Natural killer cell (primary cell): ENCODE data around the gene MAP3K14. TPM values are rescaled to one million over a fixed set of nuclear protein-coding genes. Genes with fewer than 3 reads are reported as not detected.

Experiments
- ATAC-seq, 3 donors: fragments of 150-1000 bp in 2 of 3; fragments of 200-7000 bp in 1 of 3; cut with Tn5 transposase; 1 replicate in 1 of 3; 2 replicates in 2 of 3; pipeline ENCODE4 v1.10.0; 2021; ENCODE audit warnings: mild to moderate bottlenecking in 2 of 3, moderate library complexity in 2 of 3
- DNase-seq, 2 donors: peaks; one replicate each; pipeline versions ENCODE4 v3.0.0 to v3.0.0-alpha.2; 2013 to 2021; ENCODE audit warnings: mixed read lengths in 1 of 2
- H3K27ac ChIP-seq: one replicate; pipeline ENCODE4 v1.5.1; 2013; ENCODE audit warnings: mild to moderate bottlenecking, low read length
- H3K27me3 ChIP-seq: one replicate; pipeline ENCODE4 v1.6.1; 2013; ENCODE audit warnings: low read length; ENCODE audit not compliant: control insufficient read depth, insufficient read depth
- H3K36me3 ChIP-seq: one replicate; pipeline ENCODE4 v1.6.1; 2013; ENCODE audit warnings: low read length; ENCODE audit not compliant: control insufficient read depth, insufficient read depth
- H3K4me1 ChIP-seq: one replicate; pipeline ENCODE4 v1.6.1; 2013; ENCODE audit warnings: low read length; ENCODE audit not compliant: control insufficient read depth, insufficient read depth
- H3K4me3 ChIP-seq: one replicate; pipeline ENCODE4 v1.5.1; 2013; ENCODE audit warnings: low read length
- H3K9me3 ChIP-seq: one replicate; pipeline ENCODE4 v1.6.1; 2013; ENCODE audit warnings: low read length; ENCODE audit not compliant: control insufficient read depth, insufficient read depth
- H3K27ac Mint-ChIP-seq, 2 donors: one replicate each; pipeline ENCODE4 v1.8.0; 2022; ENCODE audit warnings: mild to moderate bottlenecking in 2 of 2, mixed read lengths in 2 of 2, moderate library complexity in 1 of 2
- H3K27me3 Mint-ChIP-seq, 2 donors: one replicate each; pipeline ENCODE4 v1.8.0; 2022; ENCODE audit warnings: low read depth in 2 of 2, mixed read lengths in 2 of 2
- H3K36me3 Mint-ChIP-seq: one replicate; pipeline ENCODE4 v1.8.0; 2022; ENCODE audit warnings: mixed read lengths
- H3K4me1 Mint-ChIP-seq, 2 donors: one replicate each; pipeline ENCODE4 v1.8.0; 2022; ENCODE audit warnings: mixed read lengths in 2 of 2
- H3K4me3 Mint-ChIP-seq: one replicate; pipeline ENCODE4 v1.8.0; 2022; ENCODE audit warnings: mild to moderate bottlenecking, moderate library complexity, mixed read lengths
- H3K9me3 Mint-ChIP-seq, 2 donors: one replicate each; pipeline ENCODE4 v1.8.0; 2022; ENCODE audit warnings: mixed read lengths in 2 of 2
- WGBS: methylation state at CpG from one replicate; pipeline ENCODE4 v1.1.7; 2013; ENCODE audit warnings: missing lambda C conversion rate; ENCODE audit not compliant: insufficient coverage; 5-methylcytosine and 5-hydroxymethylcytosine counted together
- intact Hi-C: fragments of 100-400 bp; cut with micrococcal nuclease; formaldehyde crosslinking; loops from one replicate; pipeline ENCODE4 v1.14.2; 2022
- total RNA-seq, 4 donors: library from RNA; stranded (reverse); fragments of 120-200 nt in 1 of 4; gene quantifications; one replicate each; pipeline versions ENCODE4 v1.2.3 to v1.2.4, GENCODE V29; 2013 to 2022
- TF ChIP-seq, protein P1 (sequence below): fragments of 200-600 bp; IDR thresholded peaks from one replicate; pipeline ENCODE4 v1.8.0; 2022; ENCODE audit warnings: antibody characterized with exemption

The MAP3K14 gene
- total RNA-seq, 3 donors from 2014 or later (not counting 1 experiment from before 2014, with no cell fraction given): 28.0 to 31.9 (median 31.6) TPM

GRCh38 chr17:45218895-45219661 lies 97.7 kb downstream of the MAP3K14 start:
- no peak overlapping the region for H3K27ac ChIP-seq
- no peak overlapping the region for H3K4me3 ChIP-seq
- peaks cover 8% of the 10 kb centered on the region for H3K36me3 ChIP-seq
- no peaks in the 10 kb centered on the region for H3K9me3 ChIP-seq
- no peaks in the 10 kb centered on the region for H3K27me3 Mint-ChIP-seq
- H3K36me3 Mint-ChIP-seq: no peaks in the 10 kb centered on the region
- WGBS: 24% methylated on average over 11 of the region's 12 CpGs
- ATAC-seq (peak; percentile 26 to 64 (median 31)), DNase-seq (peak; percentile 88 to 93)
- H3K27ac Mint-ChIP-seq: peak overlapping the region in 1 of 2 donors; percentile 76
- H3K9me3 Mint-ChIP-seq: no peaks in the 10 kb centered on the region
- intact Hi-C loops: loop anchor here (1.0 to 2.0 kb wide), 3 partner anchors 16 to 166 kb away; no protein-coding TSS in a partner anchor
- peaks cover 40% of the 10 kb centered on the region for H3K4me1 ChIP-seq
- peak overlapping the region; percentile 81 for H3K4me3 Mint-ChIP-seq
- TF ChIP-seq, protein P1, sequence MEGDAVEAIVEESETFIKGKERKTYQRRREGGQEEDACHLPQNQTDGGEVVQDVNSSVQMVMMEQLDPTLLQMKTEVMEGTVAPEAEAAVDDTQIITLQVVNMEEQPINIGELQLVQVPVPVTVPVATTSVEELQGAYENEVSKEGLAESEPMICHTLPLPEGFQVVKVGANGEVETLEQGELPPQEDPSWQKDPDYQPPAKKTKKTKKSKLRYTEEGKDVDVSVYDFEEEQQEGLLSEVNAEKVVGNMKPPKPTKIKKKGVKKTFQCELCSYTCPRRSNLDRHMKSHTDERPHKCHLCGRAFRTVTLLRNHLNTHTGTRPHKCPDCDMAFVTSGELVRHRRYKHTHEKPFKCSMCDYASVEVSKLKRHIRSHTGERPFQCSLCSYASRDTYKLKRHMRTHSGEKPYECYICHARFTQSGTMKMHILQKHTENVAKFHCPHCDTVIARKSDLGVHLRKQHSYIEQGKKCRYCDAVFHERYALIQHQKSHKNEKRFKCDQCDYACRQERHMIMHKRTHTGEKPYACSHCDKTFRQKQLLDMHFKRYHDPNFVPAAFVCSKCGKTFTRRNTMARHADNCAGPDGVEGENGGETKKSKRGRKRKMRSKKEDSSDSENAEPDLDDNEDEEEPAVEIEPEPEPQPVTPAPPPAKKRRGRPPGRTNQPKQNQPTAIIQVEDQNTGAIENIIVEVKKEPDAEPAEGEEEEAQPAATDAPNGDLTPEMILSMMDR: peak; percentile 99
- peaks cover 42% of the 10 kb centered on the region in 2 donors for H3K4me1 Mint-ChIP-seq
- H3K27me3 ChIP-seq: no peaks in the 10 kb centered on the region

Other genes with a start within 250 kb of the MAP3K14 start
- 1 to 10 TPM; 2.5 to 2.9 (median 2.5) TPM for gene PLCD3, start 184.5 kb downstream of the MAP3K14 start, total RNA-seq
- 10 to 100 TPM; 12.0 to 15.9 (median 14.2) TPM for gene ACBD4, start 181.3 kb downstream of the MAP3K14 start, total RNA-seq
- gene HEXIM1, start 168.5 kb downstream of the MAP3K14 start, total RNA-seq: 10 to 100 TPM; 64.9 to 80.7 (median 79.8) TPM
- gene HEXIM2, start 155.1 kb downstream of the MAP3K14 start, total RNA-seq: 1 to 10 TPM; 4.1 to 5.3 (median 4.5) TPM
- gene FMNL1, start 95.1 kb downstream of the MAP3K14 start, total RNA-seq: 100 to 1,000 TPM; 741 to 836 (median 752) TPM
- gene SPATA32, start 54.9 kb downstream of the MAP3K14 start, total RNA-seq: under 1 TPM in 1 of 3 donors, not detected in 2; 0.43 TPM
- gene ARHGAP27, start 115.8 kb upstream of the MAP3K14 start, total RNA-seq: 100 to 1,000 TPM; 125 to 141 (median 126) TPM
- gene PLEKHM1, start 173.7 kb upstream of the MAP3K14 start, total RNA-seq: 100 to 1,000 TPM; 140 to 160 (median 158) TPM